Measurements from ENCODE around the gene PCDHGC4. TPM values are rescaled to one million over a fixed set of nuclear protein-coding genes. Genes with fewer than 3 reads are reported as not detected.

The PCDHGC4 gene
- total RNA-seq, 1 donor from 2014 or later, result 1.1 TPM

GRCh38 chr5:141511771-141512325, 27.0 kb downstream of the PCDHGC4 start:
- TF ChIP-seq CTCF (IDR thresholded peaks at IDR 0.05; ENCODE audit: insufficient read depth, low read length, poor library complexity, severe bottlenecking), result no peak
- no peaks in the 10 kb centered on the region for H3K27me3 ChIP-seq (ENCODE audit: control insufficient read depth, insufficient read depth, low read length)
- peaks cover 3% of the 10 kb centered on the region for H3K36me3 ChIP-seq (ENCODE audit: control insufficient read depth, insufficient read depth, low read length)
- no peak overlapping the region for H3K4me3 ChIP-seq (ENCODE audit: low read depth, low read length)
- DNase-seq (ENCODE audit: low read depth), result no peak

- DNase-seq (ENCODE audit: low read depth), result no peak
- no peak overlapping the region for H3K4me3 ChIP-seq (ENCODE audit: low read depth, low read length)
- peak; percentile 92 for TF ChIP-seq CTCF (IDR thresholded peaks at IDR 0.05; ENCODE audit: insufficient read depth, low read length, poor library complexity, severe bottlenecking)
- no peaks in the 10 kb centered on the region for H3K27me3 ChIP-seq (ENCODE audit: control insufficient read depth, insufficient read depth, low read length)
- peaks cover 3% of the 10 kb centered on the region for H3K36me3 ChIP-seq (ENCODE audit: control insufficient read depth, insufficient read depth, low read length)
Measured at GRCh38 chr5:141512390-141512910, 27.6 kb downstream of the PCDHGC4 start.

GRCh38 chr5:141512911-141513626, 28.2 kb downstream of the PCDHGC4 start:
- Histone ChIP-seq H3K4me3 (ENCODE audit: low read depth, low read length) (peak overlapping the region; percentile 27), H3K36me3 (ENCODE audit: control insufficient read depth, insufficient read depth, low read length) (peaks cover 3% of the 10 kb centered on the region), H3K27me3 (ENCODE audit: control insufficient read depth, insufficient read depth, low read length) (no peaks in the 10 kb centered on the region)
- no peak for TF ChIP-seq CTCF (IDR thresholded peaks at IDR 0.05; ENCODE audit: insufficient read depth, low read length, poor library complexity, severe bottlenecking)
- DNase-seq (ENCODE audit: low read depth), result no peak

- peaks cover 3% of the 10 kb centered on the region for H3K36me3 ChIP-seq (ENCODE audit: control insufficient read depth, insufficient read depth, low read length)
- peak overlapping the region; percentile 27 for H3K4me3 ChIP-seq (ENCODE audit: low read depth, low read length)
- TF ChIP-seq CTCF (IDR thresholded peaks at IDR 0.05; ENCODE audit: insufficient read depth, low read length, poor library complexity, severe bottlenecking), result no peak
- peak; percentile 90 for DNase-seq (ENCODE audit: low read depth)
- H3K27me3 ChIP-seq (ENCODE audit: control insufficient read depth, insufficient read depth, low read length), result no peaks in the 10 kb centered on the region
Measured at GRCh38 chr5:141513627-141514329, 28.9 kb downstream of the PCDHGC4 start.

GRCh38 chr5:141514330-141515133, 29.7 kb downstream of the PCDHGC4 start:
- DNase-seq (ENCODE audit: low read depth), result no peak
- TF ChIP-seq CTCF (IDR thresholded peaks at IDR 0.05; ENCODE audit: insufficient read depth, low read length, poor library complexity, severe bottlenecking), result no peak
- H3K36me3 ChIP-seq (ENCODE audit: control insufficient read depth, insufficient read depth, low read length), result peaks cover 3% of the 10 kb centered on the region
- H3K27me3 ChIP-seq (ENCODE audit: control insufficient read depth, insufficient read depth, low read length), result no peaks in the 10 kb centered on the region
- H3K4me3 ChIP-seq (ENCODE audit: low read depth, low read length), result no peak overlapping the region

Data from kidney epithelial cell (primary cell).